Colon (tissue), 2 donors: ENCODE measurements around the gene ARID4B.
"Not testable (repeated sequence)": the region's sequence is repeated elsewhere in the genome, so short reads cannot be mapped to it uniquely, and the experiment has no call there.

Experiments used
- FAIRE-seq: peaks from 2 replicates; lab custom pipeline; 2012; peaks lifted over from hg19 to GRCh38; lab: Jason Lieb, UNC
- donor health status: control.
- donor health status: control.

The ARID4B gene, protein sequence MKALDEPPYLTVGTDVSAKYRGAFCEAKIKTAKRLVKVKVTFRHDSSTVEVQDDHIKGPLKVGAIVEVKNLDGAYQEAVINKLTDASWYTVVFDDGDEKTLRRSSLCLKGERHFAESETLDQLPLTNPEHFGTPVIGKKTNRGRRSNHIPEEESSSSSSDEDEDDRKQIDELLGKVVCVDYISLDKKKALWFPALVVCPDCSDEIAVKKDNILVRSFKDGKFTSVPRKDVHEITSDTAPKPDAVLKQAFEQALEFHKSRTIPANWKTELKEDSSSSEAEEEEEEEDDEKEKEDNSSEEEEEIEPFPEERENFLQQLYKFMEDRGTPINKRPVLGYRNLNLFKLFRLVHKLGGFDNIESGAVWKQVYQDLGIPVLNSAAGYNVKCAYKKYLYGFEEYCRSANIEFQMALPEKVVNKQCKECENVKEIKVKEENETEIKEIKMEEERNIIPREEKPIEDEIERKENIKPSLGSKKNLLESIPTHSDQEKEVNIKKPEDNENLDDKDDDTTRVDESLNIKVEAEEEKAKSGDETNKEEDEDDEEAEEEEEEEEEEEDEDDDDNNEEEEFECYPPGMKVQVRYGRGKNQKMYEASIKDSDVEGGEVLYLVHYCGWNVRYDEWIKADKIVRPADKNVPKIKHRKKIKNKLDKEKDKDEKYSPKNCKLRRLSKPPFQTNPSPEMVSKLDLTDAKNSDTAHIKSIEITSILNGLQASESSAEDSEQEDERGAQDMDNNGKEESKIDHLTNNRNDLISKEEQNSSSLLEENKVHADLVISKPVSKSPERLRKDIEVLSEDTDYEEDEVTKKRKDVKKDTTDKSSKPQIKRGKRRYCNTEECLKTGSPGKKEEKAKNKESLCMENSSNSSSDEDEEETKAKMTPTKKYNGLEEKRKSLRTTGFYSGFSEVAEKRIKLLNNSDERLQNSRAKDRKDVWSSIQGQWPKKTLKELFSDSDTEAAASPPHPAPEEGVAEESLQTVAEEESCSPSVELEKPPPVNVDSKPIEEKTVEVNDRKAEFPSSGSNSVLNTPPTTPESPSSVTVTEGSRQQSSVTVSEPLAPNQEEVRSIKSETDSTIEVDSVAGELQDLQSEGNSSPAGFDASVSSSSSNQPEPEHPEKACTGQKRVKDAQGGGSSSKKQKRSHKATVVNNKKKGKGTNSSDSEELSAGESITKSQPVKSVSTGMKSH (N-terminal part only)

DNA sequence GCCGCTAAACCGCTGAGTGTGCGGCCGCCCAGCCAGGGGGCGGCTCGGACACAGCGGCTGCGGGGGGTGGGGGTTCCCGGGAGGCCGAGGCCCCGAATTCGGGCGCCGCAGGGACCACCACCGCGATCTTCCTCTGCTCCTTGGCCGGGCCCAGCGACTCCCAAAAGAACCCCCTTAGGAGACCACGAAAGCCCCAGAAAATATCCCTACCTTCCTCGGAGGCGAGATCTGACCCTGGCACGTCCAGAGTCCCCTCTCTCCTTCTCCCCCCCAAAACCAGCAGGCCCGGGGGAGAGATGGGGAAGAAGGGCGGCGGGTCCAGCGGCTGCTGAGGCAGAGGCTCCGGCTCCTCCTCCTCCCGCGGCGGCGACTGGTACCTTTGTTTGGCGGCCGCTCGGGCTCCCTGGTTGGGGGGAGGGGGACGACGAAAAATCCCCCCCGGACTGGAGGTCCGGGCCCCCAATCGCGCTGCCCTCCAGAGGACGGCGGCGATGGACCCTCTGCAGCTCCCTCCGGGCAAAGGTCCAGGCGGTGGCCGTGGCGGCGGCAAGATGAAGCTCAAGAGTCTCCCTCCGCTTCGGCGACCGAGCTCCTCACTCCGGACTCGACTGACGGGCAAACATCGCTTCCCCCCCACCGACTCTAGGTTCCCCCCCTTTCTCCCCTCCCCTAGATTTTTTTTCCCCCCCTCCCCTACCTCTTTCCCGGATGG is at the start of gene ARID4B:
ARID4B (minus strand) TSS at position 621 of the 712 bp plus-strand sequence. CDS start 1,260 bp downstream, outside the sequence.
- FAIRE-seq, result no peak

DNA sequence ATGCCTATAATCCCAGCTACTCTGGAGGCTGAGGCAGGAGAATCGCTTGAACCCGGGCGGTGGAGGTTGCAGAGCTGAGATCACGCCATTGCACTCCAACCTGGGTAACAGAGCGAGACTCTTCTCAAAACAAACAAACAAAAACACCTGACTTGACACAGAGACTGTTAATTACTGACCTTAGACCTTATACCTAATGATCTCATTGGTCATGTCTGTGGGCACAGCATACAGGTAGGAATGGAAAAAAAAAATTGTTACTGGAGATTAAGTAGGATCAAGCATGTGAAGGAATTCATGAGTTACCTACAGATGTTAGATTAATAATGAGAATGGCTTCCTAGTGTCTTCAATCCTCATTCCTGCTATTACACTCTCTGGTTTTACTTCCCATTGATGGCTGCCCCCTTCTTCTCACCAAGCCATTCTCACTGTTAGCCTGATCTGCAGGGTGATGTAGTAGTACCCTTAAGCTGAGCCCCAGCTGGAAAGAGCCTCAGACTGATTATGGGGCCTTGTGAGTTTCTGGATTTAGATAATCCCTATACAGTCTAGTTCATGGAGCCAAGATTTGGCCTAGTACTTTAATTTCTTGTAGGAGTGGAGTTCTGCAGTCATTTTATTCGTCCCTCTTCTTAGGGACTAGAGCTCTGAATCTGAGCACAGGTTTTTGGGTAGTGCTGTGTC is 48.1 kb upstream of the ARID4B start:
- no peak for FAIRE-seq

DNA sequence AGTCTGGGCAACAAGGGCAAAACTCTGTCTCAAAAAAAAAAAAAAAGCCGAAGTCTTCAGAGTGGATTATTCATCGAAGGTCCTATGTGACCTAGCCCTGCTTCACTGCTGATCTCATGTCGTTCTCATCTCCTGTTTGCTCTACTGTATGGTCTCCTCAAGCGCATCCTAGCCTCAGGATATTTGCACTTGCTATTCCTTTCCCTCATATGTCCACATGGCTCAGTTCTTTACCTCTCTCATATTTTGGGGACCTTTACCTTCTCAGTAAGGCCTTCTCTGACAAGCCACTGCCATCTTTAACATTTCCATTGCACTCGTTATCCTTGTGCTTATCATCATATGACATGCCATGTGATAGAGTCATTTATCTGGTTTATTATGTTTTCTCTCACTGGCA is 41.8 kb upstream of the ARID4B start:
- FAIRE-seq, result no peak

DNA sequence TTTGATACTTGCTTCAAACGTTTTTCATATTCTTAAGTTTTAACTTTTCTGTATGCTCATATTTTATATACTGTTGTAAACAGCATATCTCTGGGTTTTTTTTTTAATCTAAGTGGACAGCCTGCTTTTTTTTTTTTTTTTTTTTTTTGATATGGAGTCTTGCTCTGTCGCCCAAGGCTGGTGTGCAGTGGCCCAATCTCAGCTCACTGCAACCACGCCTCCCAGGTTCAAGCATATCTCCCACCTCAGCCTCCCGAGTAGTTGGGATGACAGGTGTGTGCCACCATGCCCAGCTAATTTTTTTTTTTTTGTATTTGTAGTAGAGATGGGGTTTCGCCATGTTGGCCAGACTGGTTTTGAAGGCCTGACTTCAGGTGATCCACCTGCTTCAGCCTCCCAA is 40.4 kb upstream of the ARID4B start:
- no peak for FAIRE-seq

DNA sequence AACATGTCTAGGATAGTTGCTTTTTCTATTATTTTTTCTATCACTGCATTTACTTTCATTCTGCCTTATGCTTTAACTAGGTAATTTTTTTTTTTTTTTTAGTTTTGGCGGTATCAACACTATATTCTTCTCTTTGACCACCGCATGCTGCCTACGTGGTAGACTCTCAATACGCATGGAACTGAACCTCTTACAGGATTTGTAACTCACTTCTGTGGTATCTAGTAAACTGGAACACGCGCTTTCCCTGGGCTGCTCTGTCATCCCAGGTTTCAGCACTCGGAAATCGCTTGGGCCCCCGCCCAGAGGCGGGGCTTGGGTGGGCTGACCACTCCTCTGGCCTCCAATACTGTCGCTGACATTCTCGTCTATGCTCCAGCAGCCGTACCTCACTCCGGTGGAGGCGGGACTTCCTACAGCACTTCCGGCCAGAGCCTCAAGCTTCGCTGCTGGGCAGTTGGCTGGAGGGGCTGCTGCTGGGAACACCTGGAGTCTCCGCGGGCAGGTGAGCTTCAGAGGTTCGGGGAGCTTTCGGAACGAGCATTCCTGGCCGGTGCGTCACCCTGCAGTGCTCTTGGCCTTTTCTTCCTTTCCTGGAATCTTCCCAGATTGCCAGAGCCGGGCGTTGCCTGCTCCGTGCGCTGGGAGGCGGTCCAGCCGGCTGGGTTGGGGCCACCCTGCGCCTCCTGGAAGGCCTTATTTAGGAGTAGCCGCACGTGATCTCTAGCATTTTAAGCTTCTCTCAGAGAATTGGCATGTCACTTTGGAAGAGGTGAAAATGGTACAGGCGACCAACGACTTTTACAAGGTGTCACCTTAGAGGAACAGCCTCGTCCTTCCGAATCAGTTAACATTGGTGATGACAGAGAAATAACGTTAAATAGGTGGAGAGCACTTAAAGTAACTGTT is 39.3 kb upstream of the ARID4B start, which contains the start of gene TBCE:
TBCE (plus strand) TSS at position 428 of the 909 bp plus-strand sequence. CDS start 12,623 bp downstream, outside the sequence.
- FAIRE-seq, result peak; percentile 41

DNA sequence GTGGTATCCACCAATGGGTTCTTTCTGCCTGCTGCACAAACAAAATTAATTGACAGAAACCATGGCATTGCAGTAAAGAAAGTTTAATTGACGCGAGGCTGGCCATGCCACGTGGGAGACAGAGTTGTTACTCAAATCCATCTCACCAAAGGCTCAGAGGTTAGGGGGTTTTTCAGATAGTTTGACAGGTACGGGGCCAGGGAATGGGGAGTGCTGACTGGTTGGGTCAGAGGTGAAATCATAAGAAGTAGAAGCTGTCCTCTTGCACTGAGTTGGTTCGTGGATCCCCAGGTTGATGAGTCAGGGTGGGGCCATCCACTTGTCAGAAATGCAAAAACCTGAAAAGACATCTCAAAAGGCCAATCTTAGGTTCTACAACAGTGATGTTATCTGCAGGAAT is 38.3 kb upstream of the ARID4B start:
- FAIRE-seq, result no peak

DNA sequence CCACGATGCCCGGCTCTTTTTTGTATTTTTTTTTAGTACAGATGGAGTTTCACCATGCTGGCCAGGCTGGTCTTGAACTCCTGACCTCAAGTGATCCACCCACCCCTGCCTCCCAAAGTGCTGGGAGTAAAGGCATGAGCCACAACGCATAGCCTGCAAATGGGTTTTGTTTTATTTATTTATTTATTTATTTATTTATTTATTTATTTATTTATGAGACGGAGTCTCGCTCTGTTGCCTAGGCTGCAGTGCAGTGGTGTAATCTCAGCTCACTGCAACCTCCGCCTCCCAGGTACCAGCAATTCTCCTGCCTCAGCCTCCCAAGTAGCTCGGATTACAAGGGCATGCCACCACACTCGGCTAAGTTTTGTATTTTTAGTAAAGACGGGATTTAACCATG is 36.2 kb upstream of the ARID4B start:
- not testable (repeated sequence) for FAIRE-seq

DNA sequence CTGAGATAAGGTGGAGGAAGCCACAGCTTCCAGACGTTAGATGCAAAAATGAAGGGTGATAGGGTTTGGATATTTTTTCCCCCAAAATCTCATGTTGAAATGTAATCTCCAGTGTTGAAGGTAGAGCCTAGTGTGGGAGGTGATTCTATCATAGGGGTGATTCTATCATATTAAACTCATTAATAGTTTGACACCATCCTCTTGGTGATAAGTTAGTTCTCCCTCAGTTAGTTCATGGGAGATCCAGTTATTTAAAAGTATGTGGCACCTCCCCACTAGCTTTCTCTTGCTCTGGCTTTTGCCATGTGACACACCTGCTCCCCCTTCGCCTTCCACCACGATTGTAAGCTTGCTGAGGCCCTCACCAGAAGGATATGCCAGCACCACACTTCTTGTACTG is 30.9 kb upstream of the ARID4B start:
- no peak for FAIRE-seq

DNA sequence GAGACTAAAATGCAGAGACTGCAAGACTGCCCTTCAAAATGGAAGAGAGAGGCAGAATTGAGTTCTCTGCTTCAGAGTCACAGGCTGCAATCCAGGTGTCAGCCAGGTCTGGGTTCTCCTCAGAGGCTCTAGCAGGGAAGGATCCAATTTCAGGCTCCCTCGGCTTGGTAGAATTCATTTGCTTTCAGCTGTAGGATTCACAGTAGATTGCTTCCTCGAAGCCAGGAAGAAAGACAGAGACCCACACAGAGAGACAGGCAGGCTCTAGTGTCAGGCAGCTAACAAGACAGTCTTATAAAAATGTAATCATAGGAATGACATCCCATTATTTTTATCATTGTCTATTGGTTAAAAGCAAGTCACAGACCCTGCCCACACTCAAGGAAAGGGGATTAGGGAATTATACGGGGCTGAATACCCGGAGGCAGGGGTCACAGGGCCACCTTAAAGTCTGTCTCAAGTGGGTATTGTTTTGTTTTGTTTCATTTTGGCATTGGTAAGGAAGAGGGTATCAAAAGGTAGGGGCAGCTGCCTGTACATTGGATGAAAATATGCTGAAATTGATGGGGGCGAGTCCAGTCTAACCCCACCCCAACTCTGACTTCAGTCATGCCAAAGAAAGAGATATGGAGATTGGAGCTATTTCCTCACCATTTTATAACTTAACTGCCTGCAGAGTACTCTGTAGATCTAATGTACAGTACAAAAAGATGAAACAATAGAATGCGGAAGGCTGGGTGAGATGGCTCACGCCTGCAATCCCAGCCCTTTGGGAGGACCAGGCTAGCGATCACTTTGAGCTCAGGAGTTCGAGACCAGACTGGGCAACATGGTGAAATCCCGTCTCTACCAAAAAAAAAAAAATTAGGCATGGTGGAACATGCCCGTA is 29.8 kb upstream of the ARID4B start:
- no peak for FAIRE-seq

DNA sequence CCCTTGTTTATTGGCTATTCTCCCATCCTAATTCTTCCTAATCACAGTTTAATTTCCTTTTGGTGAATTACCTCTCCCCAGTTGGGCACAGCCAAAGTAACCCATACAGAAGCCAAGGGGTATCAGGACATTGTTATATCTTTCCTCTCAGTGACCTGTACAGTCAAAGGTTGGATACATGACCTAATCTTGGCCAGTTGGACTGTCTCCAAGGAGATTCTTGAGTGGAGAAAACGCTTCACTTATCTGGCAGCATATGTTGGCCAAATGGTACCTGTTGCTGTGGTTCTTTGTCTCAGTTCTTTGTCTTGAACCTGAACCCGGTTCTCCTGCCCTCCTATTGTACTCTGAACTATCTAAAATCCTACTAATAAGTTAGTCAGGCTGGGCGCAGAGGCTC is 23.9 kb upstream of the ARID4B start:
- no peak for FAIRE-seq

DNA sequence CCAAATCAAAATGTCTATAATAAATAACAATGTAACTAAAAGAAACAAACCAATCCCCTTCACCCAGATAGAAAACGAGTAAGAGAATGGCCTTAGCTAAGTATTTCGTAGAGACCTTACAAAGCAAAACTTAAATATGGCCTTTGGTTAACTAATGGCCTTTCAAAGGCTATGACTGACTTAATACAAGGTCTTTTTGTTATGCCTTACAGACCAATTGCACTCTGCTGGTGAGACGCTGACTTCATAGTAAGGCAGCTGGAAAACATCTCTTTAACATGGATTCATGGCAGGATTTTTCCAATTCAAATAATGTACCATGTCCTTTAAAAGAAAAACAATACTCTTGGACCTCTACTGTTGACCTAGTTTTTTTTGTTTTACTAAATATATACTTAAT is 23.5 kb upstream of the ARID4B start:
- no peak for FAIRE-seq

DNA sequence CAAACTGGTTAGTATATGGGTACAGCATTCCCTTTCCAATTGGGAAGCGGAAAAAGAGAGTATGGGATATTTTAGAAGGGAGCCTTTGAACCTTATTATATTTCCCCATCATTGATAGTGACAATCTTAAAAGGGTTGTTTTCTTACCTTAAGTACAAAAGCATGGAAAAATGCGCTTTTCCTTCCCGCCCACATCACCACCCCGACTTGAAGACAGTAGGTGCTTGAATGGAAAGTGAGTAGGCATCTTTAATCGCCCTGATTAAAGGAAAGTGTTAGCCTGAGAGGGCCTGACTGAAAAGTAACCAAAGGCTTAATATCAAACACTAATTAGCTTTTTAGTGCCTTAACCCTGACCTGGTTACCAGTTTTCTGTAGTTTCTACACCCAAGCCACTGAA is 15.7 kb upstream of the ARID4B start:
- FAIRE-seq, result no peak

DNA sequence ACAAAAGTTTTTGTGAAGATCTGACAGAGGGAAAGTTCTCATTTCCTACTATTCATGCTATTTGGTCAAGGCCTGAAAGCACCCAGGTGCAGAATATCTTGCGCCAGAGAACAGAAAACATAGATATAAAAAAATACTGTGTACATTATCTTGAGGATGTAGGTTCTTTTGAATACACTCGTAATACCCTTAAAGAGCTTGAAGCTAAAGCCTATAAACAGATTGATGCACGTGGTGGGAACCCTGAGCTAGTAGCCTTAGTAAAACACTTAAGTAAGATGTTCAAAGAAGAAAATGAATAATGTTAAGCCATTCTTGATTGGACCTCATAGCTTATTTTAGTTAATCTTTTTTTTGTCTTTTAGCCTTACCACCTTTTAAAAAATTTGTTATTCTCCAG is 14.5 kb upstream of the ARID4B start:
- no peak for FAIRE-seq

DNA sequence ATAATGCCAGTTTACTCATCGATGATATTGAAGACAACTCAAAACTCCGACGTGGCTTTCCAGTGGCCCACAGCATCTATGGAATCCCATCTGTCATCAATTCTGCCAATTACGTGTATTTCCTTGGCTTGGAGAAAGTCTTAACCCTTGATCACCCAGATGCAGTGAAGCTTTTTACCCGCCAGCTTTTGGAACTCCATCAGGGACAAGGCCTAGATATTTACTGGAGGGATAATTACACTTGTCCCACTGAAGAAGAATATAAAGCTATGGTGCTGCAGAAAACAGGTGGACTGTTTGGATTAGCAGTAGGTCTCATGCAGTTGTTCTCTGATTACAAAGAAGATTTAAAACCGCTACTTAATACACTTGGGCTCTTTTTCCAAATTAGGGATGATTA is 14.1 kb upstream of the ARID4B start:
- FAIRE-seq, result no peak

DNA sequence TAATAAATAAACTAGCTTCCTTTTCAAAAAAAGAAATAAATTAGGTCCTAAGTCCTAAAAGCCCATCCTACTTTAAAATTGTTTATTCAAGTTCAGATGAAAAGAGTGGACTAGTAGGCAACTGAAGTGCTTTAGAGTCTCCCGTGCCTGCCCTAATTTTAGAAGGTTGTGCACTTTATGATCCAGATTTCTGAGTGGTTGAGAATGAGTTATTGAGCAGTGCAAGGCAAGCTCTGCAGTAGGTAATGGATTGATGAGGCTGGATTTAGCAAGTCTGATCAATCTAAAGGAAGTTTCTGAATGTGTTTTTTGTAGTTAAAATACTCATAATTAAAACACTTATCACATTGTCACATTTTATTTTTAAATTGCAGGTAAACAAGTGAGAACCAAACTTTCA is 13.4 kb upstream of the ARID4B start:
- no peak for FAIRE-seq

DNA sequence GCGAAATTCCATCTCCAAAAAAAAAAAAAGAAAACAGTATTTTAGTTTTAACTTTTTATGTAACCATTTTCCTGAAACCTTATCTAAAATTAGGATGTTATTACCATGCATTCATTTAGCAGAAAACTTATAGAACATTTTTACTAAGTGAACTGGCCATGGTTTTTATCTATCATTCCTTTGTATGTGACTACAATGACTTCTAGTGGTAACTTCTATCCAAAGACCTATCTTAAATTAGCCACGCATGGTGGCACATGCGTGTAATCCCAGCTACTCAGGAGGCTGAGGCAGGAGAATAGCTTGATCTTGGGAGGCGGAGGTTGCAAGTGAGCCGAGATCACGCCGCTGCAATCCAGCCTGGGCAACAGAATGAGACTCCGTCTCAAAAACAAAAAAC is 11.8 kb upstream of the ARID4B start:
- FAIRE-seq, result no peak

DNA sequence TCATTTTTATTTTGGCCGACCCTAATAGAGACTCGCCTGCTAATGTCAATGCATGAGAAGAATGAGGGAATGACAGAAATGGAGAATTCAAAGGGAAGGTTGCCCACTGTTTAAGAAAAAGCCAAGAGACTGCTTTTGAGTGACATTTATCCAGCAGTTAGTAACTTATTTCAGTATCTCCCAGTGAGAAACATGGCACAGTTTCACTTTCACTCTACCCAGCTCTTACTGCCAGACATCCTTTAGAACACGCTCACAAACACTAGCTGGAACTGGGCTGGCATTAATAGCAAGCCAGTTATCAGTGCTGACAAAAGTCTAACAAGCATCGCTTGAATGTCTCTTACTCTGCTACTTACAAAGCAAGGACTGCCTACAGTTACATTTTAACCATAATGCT is 8.9 kb upstream of the ARID4B start:
- FAIRE-seq, result no peak

DNA sequence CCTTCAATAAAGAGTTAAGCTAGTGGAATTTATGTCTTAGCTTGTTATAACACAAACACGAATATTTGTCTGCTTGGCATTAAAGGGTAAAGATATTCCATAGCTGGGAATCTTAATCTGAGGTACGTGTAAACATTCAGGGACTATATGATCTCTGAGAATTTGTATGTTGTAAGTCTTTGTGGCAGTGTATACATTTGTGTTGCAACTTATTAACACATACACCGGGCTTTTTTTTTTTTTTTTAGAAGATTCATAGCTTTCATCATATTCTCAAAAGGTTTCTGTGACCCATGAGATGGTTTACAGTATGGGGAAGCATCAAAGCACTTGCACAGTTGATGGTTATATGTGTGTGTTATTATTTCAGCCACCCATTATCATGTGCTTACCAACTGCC is 3.4 kb upstream of the ARID4B start:
- no peak for FAIRE-seq

DNA sequence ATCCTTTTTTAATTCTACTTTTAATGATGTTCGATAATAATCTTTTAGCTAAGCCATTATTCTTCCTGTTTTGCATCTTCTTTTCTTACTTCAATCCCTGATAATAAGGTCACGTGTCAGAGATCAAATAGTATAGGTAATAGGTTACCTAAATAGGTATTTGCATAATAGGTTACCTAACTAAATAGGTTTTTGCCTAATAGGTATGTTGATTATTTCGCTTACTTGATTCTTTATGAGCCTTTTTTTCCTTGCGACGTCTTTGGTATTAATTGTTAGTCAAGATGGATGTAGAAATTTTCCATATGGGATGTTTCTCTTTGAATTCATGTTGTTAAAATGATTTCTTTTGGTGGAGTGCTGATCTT is 2.9 kb upstream of the ARID4B start:
- FAIRE-seq, result no peak
